ENCODE data around the gene LCN6.

GRCh38 chr9:136782452-136782851, 34.1 kb upstream of the LCN6 start:
- TF ChIP-seq CTCF (IDR thresholded peaks at IDR 0.05; ENCODE audit: insufficient read depth, low read length, poor library complexity, severe bottlenecking) (no peak), EZH2phosphoT487 (conservative IDR thresholded peaks at IDR 0.05; ENCODE audit: low read length) (no peak)

Measured in SU-DHL-6 (cell line).